GM21825 (cell line): ENCODE data around the gene WNK2.

Experiments
- ATAC-seq: cut with Tn5 transposase; IDR thresholded peaks from one replicate; pipeline ENCODE4 v1.9.1; 2021; ENCODE audit warnings: mild to moderate bottlenecking, moderate library complexity; ENCODE audit not compliant: unreplicated experiment

The WNK2 gene

GRCh38 chr9:93161786-93162562 lies 22.0 kb upstream of the WNK2 start:
- no peak for ATAC-seq

DNA sequence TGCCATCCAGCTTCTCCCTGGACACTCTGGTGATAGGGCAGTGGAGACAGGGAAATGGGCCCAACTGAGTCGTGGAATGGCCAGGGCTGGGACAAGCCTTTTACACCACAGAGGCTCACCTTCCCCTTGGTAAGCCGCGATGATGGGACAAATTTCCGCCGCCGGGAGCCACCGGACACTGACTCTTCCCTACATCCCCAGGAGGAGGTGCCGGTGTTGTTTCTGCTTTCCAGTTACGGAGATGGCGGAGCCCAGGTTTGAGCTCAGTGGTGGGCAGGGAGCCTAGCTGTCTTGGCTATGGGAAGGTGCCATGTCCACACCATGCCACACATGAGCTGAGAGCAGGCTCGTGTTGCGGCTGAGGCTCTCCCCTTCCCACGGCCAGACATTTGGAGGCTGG lies 19.9 kb upstream of the WNK2 start:
- no peak for ATAC-seq

DNA sequence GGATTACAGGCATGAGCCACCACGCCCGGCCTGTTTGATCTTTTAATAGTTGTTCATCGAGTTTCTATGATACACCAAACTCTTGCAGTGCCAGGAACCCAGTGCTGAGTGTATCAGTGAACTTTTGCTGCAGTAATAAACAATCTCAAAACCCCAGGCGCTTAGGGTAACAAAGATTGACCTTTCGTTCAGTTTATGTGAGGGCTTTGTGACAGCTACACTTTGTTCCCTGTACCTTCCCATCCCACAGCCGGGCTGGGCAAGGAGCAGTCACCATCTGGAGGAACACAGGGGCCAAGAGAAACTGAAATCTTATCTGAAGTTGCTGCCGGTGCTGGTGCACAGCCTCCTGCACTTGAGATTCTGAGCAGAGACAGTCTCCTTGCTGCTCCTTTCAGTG lies 17.2 kb upstream of the WNK2 start:
- no peak for ATAC-seq

GRCh38 chr9:93167185-93167584 lies 16.8 kb upstream of the WNK2 start:
- no peak for ATAC-seq

DNA sequence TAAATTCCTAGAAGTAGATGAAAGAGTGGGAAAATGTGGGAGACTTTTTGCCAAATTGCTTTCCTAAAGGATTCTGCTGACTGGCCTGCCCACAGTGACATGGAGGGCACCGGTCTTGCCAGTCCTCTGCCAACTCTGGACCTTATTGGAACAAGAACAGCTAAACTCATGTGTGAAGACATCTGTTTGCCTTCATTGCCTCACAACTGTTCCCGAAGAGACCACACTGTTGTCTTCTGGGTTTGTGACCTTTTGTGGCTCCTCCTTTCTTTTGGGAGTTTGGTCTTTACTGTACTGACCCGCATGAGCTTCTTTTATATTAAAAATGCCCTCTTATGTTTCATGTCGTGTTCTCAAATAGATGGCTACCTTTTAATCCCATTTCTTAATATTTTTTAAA lies 16.1 kb upstream of the WNK2 start:
- ATAC-seq: no peak

DNA sequence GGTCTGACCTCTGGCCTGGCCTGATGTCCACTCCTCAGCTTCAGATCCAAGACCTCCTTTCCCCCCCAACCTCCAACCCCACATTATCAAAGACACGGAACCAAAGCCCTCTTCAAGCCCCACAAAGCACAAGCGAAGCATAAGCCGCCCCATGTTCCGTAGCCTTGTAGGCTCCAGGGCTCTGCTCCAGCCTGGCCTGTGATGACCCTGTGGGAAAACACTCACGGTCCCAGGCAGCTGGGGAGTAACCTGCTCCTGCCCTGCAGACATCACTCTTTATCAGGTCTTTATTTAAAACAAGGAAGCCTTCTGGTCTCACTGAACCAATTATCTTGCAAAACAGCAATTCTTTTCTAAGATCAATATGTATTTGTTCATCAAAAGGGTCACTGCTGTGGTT lies 15.4 kb upstream of the WNK2 start:
- ATAC-seq: no peak

DNA sequence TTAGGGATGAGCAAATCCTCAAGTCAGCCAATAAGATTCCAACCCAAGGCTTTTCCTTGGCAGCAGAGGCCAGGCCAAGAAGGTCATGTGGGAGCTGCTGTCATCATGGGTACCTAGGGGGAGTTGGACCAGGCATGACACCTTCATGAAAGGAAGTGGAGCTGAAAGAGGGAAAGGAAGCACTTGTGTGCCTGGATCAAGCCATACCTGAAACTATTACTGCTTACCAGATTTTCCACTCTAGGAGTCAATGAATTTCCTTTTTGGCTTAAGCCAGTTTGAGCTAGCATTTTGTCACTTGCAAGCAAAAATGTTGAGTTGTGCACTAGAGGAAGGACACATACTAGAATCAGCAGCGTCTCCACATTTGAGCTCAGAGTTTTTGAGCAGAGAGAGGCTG lies 14.5 kb upstream of the WNK2 start:
- ATAC-seq: no peak

DNA sequence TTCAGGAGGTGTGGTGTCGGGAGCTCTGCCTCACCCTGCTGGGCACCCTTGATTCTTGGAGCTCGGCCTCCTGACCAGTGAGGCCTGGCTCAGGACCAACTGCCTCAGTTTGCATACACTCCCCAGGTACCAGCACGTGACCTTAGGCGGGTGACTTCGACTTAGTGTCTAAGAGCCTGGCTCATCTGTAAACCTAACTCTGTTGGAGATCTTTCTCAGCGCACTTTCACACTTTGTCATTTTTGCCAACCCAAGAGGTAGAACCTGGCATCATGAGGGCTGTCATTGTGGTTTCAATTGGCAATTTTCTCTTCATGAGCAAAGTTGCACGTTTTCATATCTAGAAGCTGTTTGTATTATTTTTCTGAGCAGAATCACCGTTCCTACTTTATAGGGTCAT lies 13.4 kb upstream of the WNK2 start:
- no peak for ATAC-seq

GRCh38 chr9:93171261-93171990 lies 12.5 kb upstream of the WNK2 start:
- ATAC-seq: no peak

DNA sequence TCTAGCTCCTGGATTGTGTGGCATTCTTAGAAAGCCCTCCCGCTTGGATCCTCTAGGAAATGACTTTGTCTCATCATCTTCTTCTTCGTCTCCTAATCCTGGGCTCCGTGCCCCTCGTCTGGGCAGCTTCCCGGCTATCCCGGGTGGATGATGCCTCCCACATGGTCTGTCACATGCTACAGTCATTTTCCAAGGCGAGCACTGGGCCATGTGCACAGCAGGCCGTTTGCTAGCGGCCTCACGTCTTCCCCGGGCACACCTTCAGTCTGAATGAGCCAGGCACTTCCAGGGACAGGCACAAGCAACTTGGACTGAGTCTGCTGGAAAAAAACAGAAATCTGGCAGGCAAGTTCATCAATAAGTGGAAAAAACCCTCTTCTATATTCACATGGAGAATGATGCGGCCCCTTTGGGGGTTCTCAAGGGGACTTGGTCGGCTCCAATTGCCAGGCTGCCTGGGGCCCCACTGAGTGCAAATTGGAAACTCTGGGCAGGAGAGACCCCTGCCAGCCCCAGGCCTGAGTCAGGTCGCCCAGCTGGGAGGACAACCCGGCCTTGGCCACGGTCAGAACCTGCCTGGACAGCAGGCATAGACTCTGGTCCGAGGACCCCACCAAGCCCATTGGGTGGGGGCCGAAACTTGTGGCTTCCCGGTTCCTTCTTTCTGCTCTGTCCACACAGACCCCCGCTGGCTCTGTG lies 11.1 kb upstream of the WNK2 start:
- no peak for ATAC-seq

- no peak for ATAC-seq
Observed at GRCh38 chr9:93173365-93174051, 10.4 kb upstream of the WNK2 start.

- ATAC-seq: no peak
Observed at GRCh38 chr9:93174976-93175375, 9.0 kb upstream of the WNK2 start.

GRCh38 chr9:93177676-93178075 lies 6.3 kb upstream of the WNK2 start:
- ATAC-seq: no peak

- ATAC-seq: no peak
Observed at GRCh38 chr9:93178851-93179786, 4.8 kb upstream of the WNK2 start.

GRCh38 chr9:93180938-93181337 lies 3.0 kb upstream of the WNK2 start:
- no peak for ATAC-seq

DNA sequence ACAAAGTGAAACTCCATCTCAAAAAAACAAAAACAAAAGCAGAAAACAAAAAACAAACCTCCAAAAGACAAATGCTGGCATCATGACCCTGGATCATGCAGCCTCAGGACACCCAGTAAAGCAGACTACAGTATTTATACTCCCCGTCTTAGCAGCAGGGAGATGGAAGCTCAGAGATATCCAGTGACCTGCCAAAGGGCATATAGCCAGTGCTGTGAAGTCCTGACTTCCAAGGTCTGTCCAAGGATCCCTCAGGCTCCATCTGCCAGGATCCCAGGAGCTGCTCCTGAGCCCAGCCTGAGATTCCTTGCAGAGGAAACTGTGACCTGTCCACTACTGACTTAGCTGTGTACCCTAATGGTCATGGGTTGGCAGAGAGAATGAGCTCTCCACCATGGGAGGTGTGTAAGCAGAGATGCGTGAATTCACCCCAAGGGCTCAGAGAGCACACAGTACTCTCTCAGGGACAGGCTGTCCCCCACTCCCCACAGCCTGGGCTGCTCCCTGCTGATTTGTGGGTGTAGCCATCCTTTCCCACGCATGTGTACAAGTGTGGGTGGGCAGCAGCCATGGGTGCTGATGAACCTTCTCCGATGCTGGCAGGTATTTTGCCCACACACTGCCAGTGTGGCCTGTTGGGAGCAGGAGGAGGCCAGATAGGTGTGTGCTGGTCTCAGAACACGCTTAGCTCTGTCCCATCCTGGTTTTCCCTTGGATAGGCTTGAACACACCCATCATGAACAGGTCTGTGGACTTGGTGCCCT lies 2.1 kb upstream of the WNK2 start:
- no peak for ATAC-seq

DNA sequence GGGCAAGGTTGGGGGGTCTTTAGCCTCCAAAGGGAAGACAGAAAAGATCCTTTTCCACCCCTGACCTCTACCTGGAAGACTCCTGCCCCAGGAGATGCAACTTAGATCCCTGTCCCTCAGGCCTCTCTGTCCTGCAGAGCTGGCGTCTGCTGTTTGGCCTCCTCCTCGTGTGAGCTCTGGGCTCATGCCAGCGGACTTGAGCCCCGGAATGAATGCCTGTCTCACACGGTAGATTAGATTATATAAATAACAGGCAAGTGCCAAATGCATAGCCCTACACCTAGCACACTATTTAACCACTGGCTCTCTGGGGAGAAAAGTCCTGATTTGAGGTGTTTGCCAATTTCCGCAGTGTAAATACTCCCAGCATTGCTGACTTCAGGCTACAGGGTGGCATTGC lies 1.4 kb upstream of the WNK2 start:
- no peak for ATAC-seq

- ATAC-seq: no peak
Observed at GRCh38 chr9:93183131-93183662, 742 bp upstream of the WNK2 start.
